Measurements from ENCODE around the gene COMT.

GRCh38 chr22:19987394-19988306, 46.1 kb downstream of the COMT start:
- TF ChIP-seq CTCF (IDR thresholded peaks at IDR 0.05): no peak
- no peak for TF ChIP-seq POLR2A (IDR thresholded peaks at IDR 0.05)
- no peak for TF ChIP-seq POLR2AphosphoS5 (IDR thresholded peaks at IDR 0.05)
- TF ChIP-seq EP300 (IDR thresholded peaks at IDR 0.05; ENCODE audit: low read depth): no peak

All from transverse colon (tissue), 4 donors.